ENCODE results near the gene GPER1. TPM values are rescaled to one million over a fixed set of nuclear protein-coding genes. Genes with fewer than 3 reads are reported as not detected.
A peak's percentile ranks its signal among the peaks of the same experiment; 100 is the strongest.

The GPER1 gene
- total RNA-seq, 1 donor from 2014 or later: 2.0 TPM

- DNase-seq (ENCODE audit: low read depth, low spot score): no peak
Measured at GRCh38 chr7:1053816-1054370, 34.0 kb upstream of the GPER1 start.

GRCh38 chr7:1054438-1054837 is 33.5 kb upstream of the GPER1 start:
- no peak for DNase-seq (ENCODE audit: low read depth, low spot score)

GRCh38 chr7:1054861-1055450 is 33.0 kb upstream of the GPER1 start:
- peak; percentile 69 for DNase-seq (ENCODE audit: low read depth, low spot score)

- DNase-seq (ENCODE audit: low read depth, low spot score): no peak
Measured at GRCh38 chr7:1055491-1055955, 32.4 kb upstream of the GPER1 start.

GRCh38 chr7:1055956-1056784 is 31.7 kb upstream of the GPER1 start:
- no peak for DNase-seq (ENCODE audit: low read depth, low spot score)

- no peak for DNase-seq (ENCODE audit: low read depth, low spot score)
Measured at GRCh38 chr7:1056785-1057410, 31.0 kb upstream of the GPER1 start.

- DNase-seq (ENCODE audit: low read depth, low spot score): no peak
Measured at GRCh38 chr7:1057416-1058291, 30.3 kb upstream of the GPER1 start.

GRCh38 chr7:1058311-1058710 is 29.6 kb upstream of the GPER1 start:
- DNase-seq (ENCODE audit: low read depth, low spot score): no peak

GRCh38 chr7:1058821-1059199 is 29.1 kb upstream of the GPER1 start:
- no peak for DNase-seq (ENCODE audit: low read depth, low spot score)

- no peak for DNase-seq (ENCODE audit: low read depth, low spot score)
Measured at GRCh38 chr7:1059200-1060091, 28.5 kb upstream of the GPER1 start.

- DNase-seq (ENCODE audit: low read depth, low spot score): no peak
Measured at GRCh38 chr7:1060315-1061072, 27.4 kb upstream of the GPER1 start.

GRCh38 chr7:1061180-1061579 is 26.7 kb upstream of the GPER1 start:
- no peak for DNase-seq (ENCODE audit: low read depth, low spot score)

GRCh38 chr7:1062296-1063294 is 25.3 kb upstream of the GPER1 start:
- no peak for DNase-seq (ENCODE audit: low read depth, low spot score)

- DNase-seq (ENCODE audit: low read depth, low spot score): no peak
Measured at GRCh38 chr7:1063361-1063760, 24.6 kb upstream of the GPER1 start.

GRCh38 chr7:1064581-1064980 is 23.3 kb upstream of the GPER1 start:
- no peak for DNase-seq (ENCODE audit: low read depth, low spot score)

GRCh38 chr7:1065263-1065584 is 22.7 kb upstream of the GPER1 start:
- DNase-seq (ENCODE audit: low read depth, low spot score): no peak

- DNase-seq (ENCODE audit: low read depth, low spot score): no peak
Measured at GRCh38 chr7:1065585-1066241, 22.2 kb upstream of the GPER1 start.

GRCh38 chr7:1066242-1066588 is 21.7 kb upstream of the GPER1 start:
- no peak for DNase-seq (ENCODE audit: low read depth, low spot score)

All from pulmonary artery endothelial cell (primary cell).